ENCODE results near the gene LRRC37B.
A peak's percentile ranks its signal among the peaks of the same experiment; 100 is the strongest.
"Not testable (repeated sequence)": the region's sequence is repeated elsewhere in the genome, so short reads cannot be mapped to it uniquely, and the experiment has no call there.

The LRRC37B gene

DNA sequence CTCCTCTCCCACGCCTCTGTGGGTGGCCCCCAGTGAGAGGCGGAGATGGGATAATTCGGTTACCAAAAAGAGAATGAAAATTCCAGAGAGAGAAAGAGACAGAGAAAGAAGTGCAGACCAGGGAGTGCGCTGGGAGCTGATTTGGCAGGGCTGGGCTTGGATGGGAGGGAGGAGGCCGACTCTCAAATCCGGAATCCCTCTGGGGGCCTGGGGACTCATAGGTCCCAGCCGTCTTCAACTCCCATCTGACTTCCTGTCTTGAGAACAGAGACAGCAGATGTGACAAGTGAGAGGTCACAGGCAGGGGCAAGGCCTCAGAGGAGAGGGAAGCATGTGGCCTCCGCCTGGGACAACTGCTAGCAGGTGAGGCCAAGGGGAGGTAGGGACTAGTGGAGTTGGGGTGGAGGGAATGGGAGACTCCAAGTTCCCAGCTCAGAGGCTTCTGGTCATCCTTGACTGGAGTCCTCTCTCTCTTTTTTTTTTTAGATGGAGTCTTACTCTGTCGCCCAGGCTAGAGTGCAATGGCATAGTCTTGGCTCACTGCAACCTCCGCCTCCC is 59.0 kb downstream of the LRRC37B start:
- not testable (repeated sequence) for H3K4me3 ChIP-seq (ENCODE audit: control insufficient read depth, low read depth, low read length); DNase-seq (ENCODE audit: low read depth)

DNA sequence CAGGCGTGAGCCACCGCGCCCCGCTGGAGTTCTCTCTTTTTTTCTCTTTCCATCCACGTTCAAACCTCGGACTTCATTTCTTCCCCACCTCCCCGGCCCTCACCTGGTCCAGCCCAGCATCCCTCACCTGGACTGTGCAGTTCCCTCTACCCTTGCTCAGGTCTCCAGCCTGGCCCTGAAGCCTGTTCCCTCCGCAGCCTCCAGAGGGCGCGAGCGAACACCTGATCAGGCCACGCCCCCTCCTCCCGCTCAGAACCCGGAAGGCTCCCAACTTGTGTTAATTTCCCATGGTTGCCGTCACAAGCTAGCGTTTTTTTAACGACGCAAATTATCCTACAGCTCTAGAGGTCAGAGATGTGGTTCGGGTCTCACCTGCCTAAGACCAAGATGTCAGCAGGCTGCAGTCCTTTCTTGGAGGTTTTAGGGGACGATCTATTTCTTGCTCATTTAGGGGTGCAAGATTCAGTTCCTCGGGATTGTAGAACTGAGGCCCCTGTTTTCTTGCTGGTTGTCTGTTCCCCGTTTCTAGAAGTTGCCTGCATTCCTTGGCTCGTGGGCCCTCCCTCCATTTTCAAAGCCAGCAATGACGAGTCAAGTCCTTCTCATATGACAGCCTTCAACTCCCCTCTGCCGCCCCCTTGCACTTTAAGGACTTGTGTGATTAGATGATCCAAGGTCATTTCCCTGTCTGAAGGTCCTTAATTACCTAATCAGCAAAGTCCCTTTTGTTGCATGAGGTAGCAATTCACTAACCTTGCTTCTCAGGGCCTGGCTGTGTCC is 59.9 kb downstream of the LRRC37B start:
- not testable (repeated sequence) for H3K4me3 ChIP-seq (ENCODE audit: control insufficient read depth, low read depth, low read length)
- TF ChIP-seq, protein P1, sequence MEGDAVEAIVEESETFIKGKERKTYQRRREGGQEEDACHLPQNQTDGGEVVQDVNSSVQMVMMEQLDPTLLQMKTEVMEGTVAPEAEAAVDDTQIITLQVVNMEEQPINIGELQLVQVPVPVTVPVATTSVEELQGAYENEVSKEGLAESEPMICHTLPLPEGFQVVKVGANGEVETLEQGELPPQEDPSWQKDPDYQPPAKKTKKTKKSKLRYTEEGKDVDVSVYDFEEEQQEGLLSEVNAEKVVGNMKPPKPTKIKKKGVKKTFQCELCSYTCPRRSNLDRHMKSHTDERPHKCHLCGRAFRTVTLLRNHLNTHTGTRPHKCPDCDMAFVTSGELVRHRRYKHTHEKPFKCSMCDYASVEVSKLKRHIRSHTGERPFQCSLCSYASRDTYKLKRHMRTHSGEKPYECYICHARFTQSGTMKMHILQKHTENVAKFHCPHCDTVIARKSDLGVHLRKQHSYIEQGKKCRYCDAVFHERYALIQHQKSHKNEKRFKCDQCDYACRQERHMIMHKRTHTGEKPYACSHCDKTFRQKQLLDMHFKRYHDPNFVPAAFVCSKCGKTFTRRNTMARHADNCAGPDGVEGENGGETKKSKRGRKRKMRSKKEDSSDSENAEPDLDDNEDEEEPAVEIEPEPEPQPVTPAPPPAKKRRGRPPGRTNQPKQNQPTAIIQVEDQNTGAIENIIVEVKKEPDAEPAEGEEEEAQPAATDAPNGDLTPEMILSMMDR (conservative IDR thresholded peaks at IDR 0.05; ENCODE audit: control insufficient read depth, insufficient read depth, low read depth, low read length): peak; percentile 17
- DNase-seq (ENCODE audit: low read depth): peak; percentile 17

DNA sequence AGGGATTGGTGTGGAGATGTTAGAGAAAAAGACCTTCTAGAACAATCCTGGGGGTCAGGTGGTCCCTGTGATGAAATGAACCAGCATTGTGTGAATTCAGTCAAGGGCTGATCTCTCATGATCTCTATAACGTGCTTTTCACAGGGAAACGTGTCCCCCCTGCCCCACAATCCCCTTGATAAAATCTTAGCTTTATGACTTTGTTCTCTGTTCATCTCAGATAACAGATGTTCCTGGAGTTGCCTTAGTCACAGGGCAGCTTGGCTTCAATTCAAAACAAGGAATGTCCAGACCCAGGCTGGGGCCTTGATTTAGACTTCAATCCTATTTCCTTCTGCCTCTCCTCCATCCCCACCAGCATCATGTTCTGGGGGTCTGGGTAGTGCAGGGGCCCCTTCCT is 61.9 kb downstream of the LRRC37B start:
- DNase-seq (ENCODE audit: low read depth): peak; percentile 49
- not testable (repeated sequence) for H3K4me3 ChIP-seq (ENCODE audit: control insufficient read depth, low read depth, low read length)

DNA sequence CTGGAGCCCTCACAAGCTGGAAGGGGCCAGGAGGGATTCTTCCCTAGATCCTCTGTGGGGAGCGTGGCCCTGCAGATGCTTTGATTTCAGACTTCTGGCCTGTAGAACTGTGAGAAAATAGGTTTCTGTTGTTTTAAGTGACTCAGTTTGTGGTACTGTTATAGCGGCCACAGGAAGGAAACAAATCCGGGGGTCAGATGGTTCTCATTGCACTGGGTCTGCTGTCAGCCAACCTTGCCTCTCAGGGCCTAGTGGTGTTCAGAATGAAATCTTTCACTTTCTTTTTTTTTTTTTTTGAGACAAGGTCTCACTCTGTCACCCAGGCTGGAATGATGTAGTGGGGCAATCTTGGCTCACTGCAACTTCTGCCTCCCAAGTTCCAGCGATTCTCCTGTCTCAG is 64.8 kb downstream of the LRRC37B start:
- not testable (repeated sequence) for DNase-seq (ENCODE audit: low read depth); H3K4me3 ChIP-seq (ENCODE audit: control insufficient read depth, low read depth, low read length)

DNA sequence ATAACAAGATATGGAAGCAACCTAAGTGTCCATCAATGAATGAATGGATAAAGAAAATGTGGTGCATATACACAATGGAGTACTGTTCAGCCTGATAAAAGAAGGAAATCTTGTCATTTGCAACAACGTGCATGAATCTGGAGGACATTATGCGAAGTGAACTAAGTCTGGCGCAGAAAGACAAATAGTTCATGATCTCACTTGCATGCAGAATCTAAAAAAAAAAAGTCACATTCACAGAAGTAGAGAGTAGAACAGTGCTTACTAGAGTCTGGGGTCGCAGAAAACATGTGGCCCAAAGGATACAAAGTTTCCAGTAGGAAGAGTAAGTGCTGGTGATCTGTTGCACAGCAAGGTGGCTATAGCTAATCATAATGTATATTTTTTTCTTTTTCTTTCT is 65.9 kb downstream of the LRRC37B start:
- H3K4me3 ChIP-seq (ENCODE audit: control insufficient read depth, low read depth, low read length); DNase-seq (ENCODE audit: low read depth): not testable (repeated sequence)

DNA sequence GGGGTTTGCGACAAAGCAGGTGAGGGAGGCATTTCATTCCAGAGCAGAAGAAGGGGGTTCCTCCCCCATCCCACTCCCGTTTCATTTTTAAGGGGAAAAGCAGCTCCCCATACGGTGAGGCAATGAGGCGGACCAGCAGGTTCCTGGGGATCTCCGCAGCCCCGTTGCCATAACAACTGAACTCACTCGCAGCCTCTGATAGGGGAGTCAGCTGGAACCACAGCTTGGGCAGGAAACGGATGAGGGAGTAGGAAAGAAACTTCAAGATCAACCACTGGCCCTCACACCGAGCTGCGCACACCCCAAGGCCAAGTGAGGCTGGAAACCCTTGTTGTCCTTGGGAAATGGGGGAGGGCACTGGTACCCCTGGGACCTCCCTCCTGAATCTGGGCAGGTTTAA is 72.6 kb downstream of the LRRC37B start:
- DNase-seq (ENCODE audit: low read depth): peak; percentile 44
- not testable (repeated sequence) for H3K4me3 ChIP-seq (ENCODE audit: control insufficient read depth, low read depth, low read length)

DNA sequence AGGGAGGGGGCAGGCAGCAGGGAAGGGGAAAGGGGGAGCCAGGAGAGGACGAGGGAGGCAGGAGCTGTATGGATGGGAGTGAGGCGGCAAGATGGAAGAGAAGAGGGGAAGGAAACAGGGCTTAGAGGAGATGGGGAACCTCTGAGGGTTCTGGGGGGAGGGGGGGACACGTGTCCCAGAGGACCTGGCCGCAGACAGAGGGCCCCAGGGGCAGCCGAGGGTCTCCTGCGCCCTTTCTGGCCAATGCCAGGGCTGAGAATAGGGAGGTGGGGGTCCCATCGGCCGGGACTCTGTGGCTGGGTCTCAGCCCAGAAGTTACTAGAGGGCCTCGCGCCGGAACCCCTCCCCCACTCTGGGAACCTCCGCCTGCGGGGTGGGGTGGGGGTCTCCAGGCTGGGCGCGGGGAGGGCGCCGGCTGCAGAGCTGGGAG is 76.4 kb downstream of the LRRC37B start:
- peak overlapping the region; percentile 36 for H3K4me3 ChIP-seq (ENCODE audit: control insufficient read depth, low read depth, low read length)
- DNase-seq (ENCODE audit: low read depth): not testable (repeated sequence)

DNA sequence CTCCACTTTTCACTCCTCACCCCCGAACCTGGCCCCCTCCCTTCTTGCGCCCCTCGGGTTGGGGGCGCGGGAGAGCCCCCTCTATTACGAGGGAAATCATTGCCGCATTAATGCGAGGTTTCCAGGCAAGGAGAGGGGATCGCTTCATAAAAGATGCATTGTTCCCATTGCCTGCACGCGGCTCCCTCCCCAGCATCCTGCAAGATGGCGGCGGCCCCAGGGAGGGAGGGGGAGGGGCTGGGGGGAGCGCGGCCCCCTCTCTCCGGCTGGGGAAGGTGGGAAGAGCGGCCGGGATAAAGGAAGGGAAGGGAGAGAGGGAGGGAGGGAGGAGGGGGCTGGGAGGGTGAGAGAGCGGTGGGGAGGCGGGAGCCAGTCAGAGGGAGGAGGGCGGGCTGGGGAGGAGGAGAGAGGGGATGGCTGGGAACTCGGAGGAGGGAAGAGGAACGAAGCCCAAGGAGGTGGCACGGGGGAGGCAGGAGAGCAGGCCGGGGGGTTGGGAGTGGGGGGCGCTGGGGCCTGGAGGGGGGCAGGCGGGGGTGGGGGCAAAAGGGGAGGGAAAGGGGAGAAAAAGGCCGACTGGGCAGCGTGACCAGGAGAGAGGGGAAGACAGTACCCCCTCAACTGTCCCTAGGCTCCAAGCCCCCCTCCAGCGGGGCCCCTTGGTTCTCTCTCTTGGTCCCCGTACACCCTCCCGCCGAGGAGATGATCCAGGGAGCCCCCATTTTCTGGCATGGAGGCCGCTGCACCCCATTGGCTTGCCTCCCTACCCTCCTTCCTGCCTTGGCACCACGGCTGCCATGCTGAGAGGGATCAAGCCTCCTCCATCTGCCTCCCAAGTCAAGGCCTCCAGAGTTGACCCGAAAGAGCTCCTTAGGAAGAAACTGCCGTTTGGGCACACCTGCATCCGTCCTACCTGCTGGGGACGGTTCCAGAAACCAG is 77.1 kb downstream of the LRRC37B start:
- peak; percentile 64 for DNase-seq (ENCODE audit: low read depth)
- H3K4me3 ChIP-seq (ENCODE audit: control insufficient read depth, low read depth, low read length): peak overlapping the region; percentile 36

DNA sequence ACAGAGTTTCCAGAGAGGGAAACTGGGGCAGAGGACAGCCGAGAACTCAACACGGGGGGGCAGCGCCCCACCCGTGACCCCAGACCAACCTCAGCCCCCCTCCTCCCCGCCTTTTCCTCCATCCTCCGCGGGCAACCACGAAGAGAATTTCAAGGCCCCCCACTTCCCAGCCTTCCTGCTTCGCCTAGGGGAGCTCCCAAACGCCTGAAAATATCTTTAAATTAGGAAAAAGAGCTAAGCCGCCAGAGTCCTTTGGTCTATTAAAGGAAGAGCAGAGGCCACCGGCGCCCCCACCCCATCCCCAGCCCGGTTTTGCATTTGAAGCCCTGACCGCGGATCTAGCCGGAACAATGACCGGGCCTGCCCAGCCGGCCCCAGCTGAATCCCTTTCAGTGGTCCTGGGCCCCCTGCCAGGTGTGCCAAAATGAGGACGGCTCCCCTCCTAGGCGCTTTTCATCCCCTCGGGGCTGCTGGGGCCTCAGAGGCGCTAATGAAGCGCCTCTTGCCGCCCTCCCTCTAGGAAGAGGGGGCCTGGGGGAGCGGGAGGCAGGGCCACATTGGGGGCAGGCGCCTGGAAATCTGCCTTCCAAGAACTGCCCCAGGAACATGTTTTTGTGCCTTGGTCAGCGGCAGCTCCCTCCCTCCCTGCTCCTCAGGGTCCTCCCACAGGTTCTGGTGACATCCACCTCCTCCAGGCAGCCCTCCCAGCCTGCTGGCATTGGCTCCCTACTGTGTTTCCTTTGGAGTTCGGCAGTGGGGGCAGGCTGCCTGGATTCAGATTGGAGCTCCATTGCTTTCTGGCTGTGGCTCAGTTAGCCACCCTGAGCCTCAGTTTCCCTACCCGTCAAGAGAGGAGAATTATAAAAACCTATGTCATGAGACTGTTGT is 78.0 kb downstream of the LRRC37B start:
- DNase-seq (ENCODE audit: low read depth); H3K4me3 ChIP-seq (ENCODE audit: control insufficient read depth, low read depth, low read length): not testable (repeated sequence)

DNA sequence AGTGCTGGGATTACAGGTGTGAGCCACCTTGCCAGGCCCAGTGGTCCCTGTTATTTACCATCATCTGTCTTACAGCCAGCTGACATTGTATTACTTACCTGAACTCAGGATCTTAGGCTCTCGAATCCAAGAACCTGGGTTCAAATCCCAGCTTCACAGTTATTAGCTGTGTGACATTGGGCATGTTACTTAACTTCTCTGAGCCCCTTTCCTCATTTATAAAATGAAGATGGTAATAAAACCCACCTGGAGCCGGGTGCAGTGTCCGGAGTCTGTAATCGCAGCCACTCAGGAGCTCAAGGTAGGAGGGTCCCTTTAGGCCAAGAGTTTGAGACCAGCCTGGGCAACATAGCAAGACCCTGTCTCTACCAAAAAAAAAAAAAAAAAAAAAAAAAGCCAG is 79.7 kb downstream of the LRRC37B start:
- H3K4me3 ChIP-seq (ENCODE audit: control insufficient read depth, low read depth, low read length); DNase-seq (ENCODE audit: low read depth): not testable (repeated sequence)

DNA sequence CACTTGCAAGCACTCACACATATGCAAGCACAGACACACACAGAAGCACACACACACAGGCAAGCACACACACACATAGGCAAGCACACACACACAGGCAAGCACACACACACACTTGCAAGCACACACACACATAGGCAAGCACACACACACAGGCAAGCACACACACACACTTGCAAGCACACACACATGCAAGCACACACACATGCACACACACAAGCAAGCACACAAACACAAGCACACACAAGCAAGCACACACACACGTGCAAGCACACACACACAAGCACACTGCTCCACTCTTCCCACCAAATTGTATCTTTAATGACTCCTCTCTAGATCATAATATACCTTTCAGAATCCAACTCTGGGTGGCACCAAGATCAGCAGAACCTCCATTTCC is 84.9 kb downstream of the LRRC37B start:
- not testable (repeated sequence) for DNase-seq (ENCODE audit: low read depth); H3K4me3 ChIP-seq (ENCODE audit: control insufficient read depth, low read depth, low read length)

DNA sequence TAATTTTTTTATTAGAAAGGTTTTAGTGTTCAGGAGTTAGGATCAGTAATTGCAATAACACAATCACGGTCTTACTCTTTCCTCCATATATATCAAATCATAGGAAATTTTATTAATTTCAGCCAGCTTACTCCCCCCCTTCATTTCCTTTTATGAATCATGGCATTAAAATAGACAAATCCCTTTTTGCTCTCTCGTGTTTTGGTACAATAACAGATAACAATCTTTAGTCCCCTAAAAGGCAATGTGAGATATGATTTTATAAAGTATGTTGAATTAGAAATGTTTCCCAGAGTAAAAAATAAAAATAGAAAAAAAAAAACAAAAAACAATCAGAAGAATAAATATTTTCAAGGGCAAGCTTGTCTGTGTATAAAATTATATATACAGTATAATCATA is 92.5 kb downstream of the LRRC37B start:
- no peak overlapping the region for H3K4me3 ChIP-seq (ENCODE audit: control insufficient read depth, low read depth, low read length)
- no peak for DNase-seq (ENCODE audit: low read depth)
- TF ChIP-seq, protein P1 (conservative IDR thresholded peaks at IDR 0.05; ENCODE audit: control insufficient read depth, insufficient read depth, low read depth, low read length): no peak

DNA sequence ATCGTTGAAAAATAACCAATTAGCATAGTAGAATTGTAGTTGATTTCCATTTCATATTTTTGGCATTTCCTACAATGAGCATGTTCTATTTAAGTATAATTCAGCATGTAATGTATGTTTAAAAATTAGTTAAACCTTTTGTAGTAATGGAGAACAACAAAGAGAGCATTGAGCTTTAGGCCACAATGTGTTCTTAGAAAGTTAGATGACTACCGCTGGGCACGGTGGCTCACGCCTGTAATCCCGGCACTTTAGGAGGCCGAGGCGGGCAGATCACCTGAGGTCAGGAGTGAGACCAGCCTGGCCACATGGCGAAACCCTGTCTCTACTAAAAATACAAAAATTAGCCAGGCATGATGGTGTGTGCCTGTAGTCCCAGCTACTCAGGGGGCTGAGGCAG is 93.1 kb downstream of the LRRC37B start:
- not testable (repeated sequence) for H3K4me3 ChIP-seq (ENCODE audit: control insufficient read depth, low read depth, low read length); DNase-seq (ENCODE audit: low read depth)

All from fibroblast of mammary gland (primary cell).